ENCODE results near the gene RASSF4.

The RASSF4 gene

GRCh38 chr10:44914891-44915290 lies 44.7 kb upstream of the RASSF4 start (continued):
- TF ChIP-seq ZBTB49 (tag by site-specific recombination; IDR thresholded peaks at IDR 0.05; ENCODE audit: low read depth) (no peak), ZBTB17 (tag by site-specific recombination; IDR thresholded peaks at IDR 0.05) (no peak), ZNF175 (tag by site-specific recombination; IDR thresholded peaks at IDR 0.05) (no peak), ZBTB26 (tag by site-specific recombination; optimal IDR thresholded peaks at IDR 0.05) (no peak), SP7 (tag by site-specific recombination; IDR thresholded peaks at IDR 0.05) (no peak), GLIS1 (tag by site-specific recombination; IDR thresholded peaks at IDR 0.05) (no peak)
- TF ChIP-seq, protein P1, sequence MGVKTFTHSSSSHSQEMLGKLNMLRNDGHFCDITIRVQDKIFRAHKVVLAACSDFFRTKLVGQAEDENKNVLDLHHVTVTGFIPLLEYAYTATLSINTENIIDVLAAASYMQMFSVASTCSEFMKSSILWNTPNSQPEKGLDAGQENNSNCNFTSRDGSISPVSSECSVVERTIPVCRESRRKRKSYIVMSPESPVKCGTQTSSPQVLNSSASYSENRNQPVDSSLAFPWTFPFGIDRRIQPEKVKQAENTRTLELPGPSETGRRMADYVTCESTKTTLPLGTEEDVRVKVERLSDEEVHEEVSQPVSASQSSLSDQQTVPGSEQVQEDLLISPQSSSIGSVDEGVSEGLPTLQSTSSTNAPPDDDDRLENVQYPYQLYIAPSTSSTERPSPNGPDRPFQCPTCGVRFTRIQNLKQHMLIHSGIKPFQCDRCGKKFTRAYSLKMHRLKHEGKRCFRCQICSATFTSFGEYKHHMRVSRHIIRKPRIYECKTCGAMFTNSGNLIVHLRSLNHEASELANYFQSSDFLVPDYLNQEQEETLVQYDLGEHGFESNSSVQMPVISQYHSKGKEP (tag by site-specific recombination; IDR thresholded peaks at IDR 0.05) = no peak

DNA sequence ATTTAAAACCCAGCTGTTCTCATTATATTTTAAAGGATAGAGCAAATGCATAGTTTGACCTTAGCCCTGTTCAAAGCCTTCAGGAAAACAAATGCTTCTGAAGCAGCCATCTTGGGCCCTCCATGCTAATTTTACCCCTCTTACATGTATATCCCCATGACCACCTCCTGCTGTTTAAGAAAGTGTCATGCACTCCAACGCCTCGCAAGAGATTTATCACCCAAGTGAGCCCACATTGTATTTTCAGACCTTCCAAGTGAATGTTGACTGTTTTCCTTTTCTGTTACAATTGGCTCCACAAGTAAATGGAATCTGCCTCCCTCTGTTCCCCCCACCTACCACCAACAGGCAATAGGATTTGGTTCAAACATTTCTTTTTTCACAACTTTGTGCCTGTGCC lies 43.2 kb upstream of the RASSF4 start:
- POLR2A ChIA-PET = no interaction called here
- Histone ChIP-seq H3K36me3 (ENCODE audit: control insufficient read depth in 2 of 2, insufficient read depth in 1 of 2, low read length in 2 of 2) (no peaks in the 10 kb centered on the region), H3K4me1 (ENCODE audit: control insufficient read depth, insufficient read depth, low read length) (no peaks in the 10 kb centered on the region)

More for the DNA sequence above, 43.2 kb upstream of the RASSF4 start:
- TF ChIP-seq ZNF670 (tag by site-specific recombination; IDR thresholded peaks at IDR 0.05; ENCODE audit: low read depth) (no peak), ZEB2 (tag by site-specific recombination; IDR thresholded peaks at IDR 0.05) (no peak), GLI4 (tag by site-specific recombination; IDR thresholded peaks at IDR 0.05) (no peak), ZNF398 (tag by site-specific recombination; IDR thresholded peaks at IDR 0.05) (no peak), ZFP3 (tag by site-specific recombination; IDR thresholded peaks at IDR 0.05; ENCODE audit: low read depth) (no peak), ZNF433 (tag by site-specific recombination; IDR thresholded peaks at IDR 0.05; ENCODE audit: low read depth) (no peak)
- TF ChIP-seq, protein P2, sequence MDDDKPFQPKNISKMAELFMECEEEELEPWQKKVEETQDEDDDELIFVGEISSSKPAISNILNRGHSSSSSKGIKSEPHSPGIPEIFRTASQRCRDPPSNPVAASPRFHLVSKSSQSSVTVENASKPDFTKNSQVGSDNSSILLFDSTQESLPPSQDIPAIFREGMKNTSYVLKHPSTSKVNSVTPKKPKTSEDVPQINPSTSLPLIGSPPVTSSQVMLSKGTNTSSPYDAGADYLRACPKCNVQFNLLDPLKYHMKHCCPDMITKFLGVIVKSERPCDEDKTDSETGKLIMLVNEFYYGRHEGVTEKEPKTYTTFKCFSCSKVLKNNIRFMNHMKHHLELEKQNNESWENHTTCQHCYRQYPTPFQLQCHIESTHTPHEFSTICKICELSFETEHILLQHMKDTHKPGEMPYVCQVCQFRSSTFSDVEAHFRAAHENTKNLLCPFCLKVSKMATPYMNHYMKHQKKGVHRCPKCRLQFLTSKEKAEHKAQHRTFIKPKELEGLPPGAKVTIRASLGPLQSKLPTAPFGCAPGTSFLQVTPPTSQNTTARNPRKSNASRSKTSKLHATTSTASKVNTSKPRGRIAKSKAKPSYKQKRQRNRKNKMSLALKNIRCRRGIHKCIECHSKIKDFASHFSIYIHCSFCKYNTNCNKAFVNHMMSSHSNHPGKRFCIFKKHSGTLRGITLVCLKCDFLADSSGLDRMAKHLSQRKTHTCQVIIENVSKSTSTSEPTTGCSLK (tag by site-specific recombination; IDR thresholded peaks at IDR 0.05) = no peak
- no peaks in the 10 kb centered on the region for H3K9me3 ChIP-seq (ENCODE audit: control insufficient read depth, insufficient read depth, low read depth, low read length)
- H3K4me3 ChIP-seq (ENCODE audit: low read depth, low read length) = no peak overlapping the region
- CTCF ChIA-PET = interaction anchor here (0.6 to 1.8 kb wide), 3 partner anchors 9 to 68 kb away, joined by 3 to 6 read pairs (median 4); no protein-coding TSS in a partner anchor
- no peak overlapping the region for H3K27ac ChIP-seq (ENCODE audit: extremely low read depth, low read depth, low read length)
